GM12872 (cell line): ENCODE results near the gene KRTAP10-8.

Experiments used
- TF ChIP-seq, protein P1 (sequence below): IDR thresholded peaks from 3 replicates; pipeline ENCODE4 v1.5.1; 2011; ENCODE audit warnings: low read depth, mild to moderate bottlenecking, low read length, moderate library complexity; ENCODE audit not compliant: insufficient read depth

The KRTAP10-8 gene

DNA sequence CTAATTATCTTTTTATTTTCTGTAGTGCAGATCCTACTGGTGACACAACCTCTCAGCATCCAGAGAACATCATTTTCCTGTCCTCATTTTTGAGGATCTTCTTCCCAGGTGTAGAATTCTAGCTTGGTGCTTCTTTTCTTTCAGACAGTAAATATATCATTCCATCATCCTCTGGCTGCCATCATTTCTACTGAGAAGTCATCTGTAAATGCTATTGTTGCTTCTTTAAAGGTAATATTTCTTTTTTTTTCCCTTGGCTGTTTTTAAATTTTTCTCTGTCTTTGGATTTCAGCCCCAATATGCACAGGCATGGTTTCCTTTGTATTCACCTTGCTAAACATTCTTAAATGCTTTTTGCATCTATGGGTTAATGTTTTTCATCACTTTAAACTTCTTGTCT, 11.7 kb downstream of the KRTAP10-8 start:
- TF ChIP-seq, protein P1, sequence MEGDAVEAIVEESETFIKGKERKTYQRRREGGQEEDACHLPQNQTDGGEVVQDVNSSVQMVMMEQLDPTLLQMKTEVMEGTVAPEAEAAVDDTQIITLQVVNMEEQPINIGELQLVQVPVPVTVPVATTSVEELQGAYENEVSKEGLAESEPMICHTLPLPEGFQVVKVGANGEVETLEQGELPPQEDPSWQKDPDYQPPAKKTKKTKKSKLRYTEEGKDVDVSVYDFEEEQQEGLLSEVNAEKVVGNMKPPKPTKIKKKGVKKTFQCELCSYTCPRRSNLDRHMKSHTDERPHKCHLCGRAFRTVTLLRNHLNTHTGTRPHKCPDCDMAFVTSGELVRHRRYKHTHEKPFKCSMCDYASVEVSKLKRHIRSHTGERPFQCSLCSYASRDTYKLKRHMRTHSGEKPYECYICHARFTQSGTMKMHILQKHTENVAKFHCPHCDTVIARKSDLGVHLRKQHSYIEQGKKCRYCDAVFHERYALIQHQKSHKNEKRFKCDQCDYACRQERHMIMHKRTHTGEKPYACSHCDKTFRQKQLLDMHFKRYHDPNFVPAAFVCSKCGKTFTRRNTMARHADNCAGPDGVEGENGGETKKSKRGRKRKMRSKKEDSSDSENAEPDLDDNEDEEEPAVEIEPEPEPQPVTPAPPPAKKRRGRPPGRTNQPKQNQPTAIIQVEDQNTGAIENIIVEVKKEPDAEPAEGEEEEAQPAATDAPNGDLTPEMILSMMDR = no peak

DNA sequence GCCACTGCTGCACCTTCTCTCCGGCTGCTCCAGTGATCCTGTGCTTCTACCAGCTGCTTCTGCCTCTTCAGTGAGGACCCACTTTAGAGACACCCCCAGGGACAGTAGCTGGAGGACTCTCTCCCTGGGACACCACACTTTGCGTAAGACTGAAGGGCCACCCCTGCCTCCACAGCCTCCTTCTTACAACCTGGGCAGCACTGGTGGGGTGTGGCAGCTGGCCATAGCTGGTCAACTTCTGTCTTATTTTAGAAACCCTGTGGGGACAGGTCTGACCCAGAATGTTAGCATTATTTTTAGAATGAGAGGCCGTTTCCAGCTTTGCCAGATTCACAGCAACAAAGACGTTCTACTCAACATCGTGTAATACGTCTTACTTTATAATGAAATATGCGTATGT, 13.9 kb downstream of the KRTAP10-8 start:
- TF ChIP-seq, protein P1 = no peak

DNA sequence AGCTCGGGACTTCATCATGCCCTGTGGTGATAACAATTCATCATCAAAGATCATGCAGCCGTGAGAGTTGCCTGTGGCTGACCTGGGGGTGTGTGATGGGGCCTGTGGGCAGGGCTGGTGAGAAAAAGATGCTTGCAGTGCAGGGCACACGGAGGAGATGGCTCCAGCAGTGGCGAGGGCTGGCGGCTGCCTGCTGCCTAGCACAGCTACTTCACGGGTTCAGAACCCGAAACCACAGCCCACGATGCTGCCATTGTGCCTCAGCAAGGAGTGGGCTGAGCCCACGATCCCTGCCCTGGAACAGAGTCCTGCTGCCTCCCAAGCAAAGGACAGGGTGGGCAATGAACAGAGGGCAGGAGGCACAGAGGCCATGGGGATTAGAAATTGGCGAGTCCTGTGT, 14.4 kb downstream of the KRTAP10-8 start:
- TF ChIP-seq, protein P1 = no peak

DNA sequence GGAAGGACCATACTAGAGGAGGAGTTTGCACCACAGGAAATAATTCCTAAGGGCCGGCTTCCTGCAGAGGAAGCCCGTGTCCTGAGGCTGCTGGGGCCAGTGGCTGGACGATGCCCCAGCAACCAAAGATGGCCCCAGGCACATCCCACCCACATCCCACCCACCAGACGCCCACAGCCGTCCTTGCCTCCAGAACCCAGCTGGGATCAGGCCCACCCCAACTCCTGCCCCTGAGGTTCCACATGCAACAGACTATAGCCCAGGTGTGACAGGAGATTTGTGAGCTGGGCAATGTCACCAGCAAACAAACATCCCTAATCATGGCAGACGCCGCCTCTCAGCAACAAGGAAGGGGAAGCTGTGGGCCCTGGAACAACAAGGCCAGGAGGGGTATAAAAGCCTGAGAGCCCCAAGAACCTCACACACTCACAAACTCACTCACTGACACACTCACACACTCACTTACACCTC, 14.8 kb downstream of the KRTAP10-8 start, which contains the start of gene KRTAP10-9:
Gene KRTAP10-9, plus strand, starts transcription at position 421 of the 471 bp plus-strand sequence. CDS start 79 bp downstream, outside the sequence.
- TF ChIP-seq, protein P1 = no peak

DNA sequence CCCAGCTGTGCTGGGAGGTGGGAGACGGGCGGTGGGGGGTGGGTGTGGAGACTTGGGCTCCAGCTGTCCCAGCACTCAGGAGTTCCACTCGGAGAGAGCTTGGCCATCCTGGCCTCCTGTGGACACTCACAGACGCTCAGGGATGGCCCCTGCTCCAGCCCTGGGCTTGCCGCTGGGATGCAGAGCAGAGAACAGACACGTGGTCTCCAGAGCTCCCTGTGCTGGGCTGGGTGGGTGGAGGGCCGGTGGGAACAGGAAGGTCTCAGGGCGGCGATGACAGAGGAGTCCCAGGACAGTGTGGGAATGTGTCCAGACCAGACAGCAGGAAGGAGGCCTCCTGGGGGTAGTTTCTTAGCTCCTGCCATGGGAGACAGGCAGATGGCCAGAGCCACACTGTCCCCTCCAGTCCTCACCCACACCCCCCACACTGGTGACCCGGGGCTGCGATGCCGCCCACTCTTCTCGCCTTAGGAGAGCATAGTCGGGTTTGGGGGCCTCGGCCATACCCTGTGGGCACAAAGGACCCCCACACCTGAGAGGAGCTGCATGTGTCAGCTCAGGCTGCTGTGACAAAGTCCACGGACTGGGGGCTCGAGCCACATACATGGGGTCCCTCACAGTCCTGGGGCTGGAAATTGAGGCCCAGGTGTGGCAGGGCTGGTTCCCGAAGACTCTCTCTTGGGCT, 17.0 kb downstream of the KRTAP10-8 start:
- TF ChIP-seq, protein P1 = no peak

DNA sequence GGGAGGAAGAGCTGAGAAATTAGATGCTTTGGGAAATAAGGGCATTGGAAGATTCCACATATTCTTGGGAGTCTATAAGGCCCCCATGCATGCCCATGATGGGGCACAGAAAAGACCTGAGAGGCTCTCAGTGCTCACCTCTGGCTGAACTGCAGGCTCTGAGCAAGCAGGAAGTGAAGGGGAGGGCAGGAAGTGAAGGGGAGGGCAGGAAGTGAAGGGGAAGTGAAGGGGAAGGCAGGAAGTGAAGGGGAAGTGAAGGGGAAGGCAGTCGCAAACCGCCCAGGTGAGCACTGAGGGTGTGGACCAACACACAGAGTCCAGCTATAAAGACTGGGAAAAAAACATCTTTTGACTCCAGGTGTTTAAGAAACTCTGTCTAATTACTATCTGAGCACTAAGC, 18.6 kb downstream of the KRTAP10-8 start:
- TF ChIP-seq, protein P1 = no peak

DNA sequence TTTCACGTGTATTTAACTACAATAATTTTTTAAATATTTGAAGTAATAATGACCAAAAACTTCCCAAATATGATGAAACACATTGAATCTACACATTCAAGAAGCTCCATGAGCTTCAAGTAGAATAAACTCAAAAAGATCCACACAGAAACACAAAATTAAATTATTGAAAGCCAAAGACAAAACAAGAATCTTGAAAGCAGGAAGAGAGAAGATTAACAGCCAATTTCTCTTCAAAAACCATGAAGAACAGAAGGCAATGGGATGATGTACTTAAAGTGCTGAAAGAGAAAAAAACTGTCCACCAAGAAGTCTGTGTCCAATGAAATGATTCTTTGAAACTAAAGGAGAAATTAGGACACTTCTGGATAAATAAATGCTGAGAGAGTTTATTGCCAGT, 20.2 kb downstream of the KRTAP10-8 start:
- TF ChIP-seq, protein P1 = no peak
